Chondrocyte (in vitro differentiated cells): ENCODE results near the gene FMO4. TPM values are rescaled to one million over a fixed set of nuclear protein-coding genes. Genes with fewer than 3 reads are reported as not detected.

Experiments
- DNase-seq: peaks from one replicate; pipeline ENCODE4 v3.0.0; 2021; ENCODE audit warnings: mixed read lengths, low spot score
- H3K27ac Mint-ChIP-seq: one replicate; pipeline ENCODE4 v1.8.0; 2021; ENCODE audit warnings: mild to moderate bottlenecking, moderate library complexity, mixed read lengths; ENCODE audit not compliant: unreplicated experiment
- H3K27me3 Mint-ChIP-seq: 2 replicates; pipeline ENCODE4 v1.8.0; 2021; ENCODE audit warnings: low read depth, mixed read lengths
- H3K36me3 Mint-ChIP-seq: 2 replicates; pipeline ENCODE4 v1.8.0; 2021; ENCODE audit warnings: low read depth, mixed read lengths
- H3K4me1 Mint-ChIP-seq: 2 replicates; pipeline ENCODE4 v1.8.0; 2021; ENCODE audit warnings: low read depth, mild to moderate bottlenecking, mixed read lengths
- H3K4me3 Mint-ChIP-seq: one replicate; pipeline ENCODE4 v1.8.0; 2021; ENCODE audit warnings: mild to moderate bottlenecking, moderate library complexity, mixed read lengths; ENCODE audit not compliant: unreplicated experiment
- H3K9me3 Mint-ChIP-seq: 2 replicates; pipeline ENCODE4 v1.8.0; 2021; ENCODE audit warnings: low read depth, mixed read lengths
- total RNA-seq: library from RNA; stranded (reverse); gene quantifications from 3 replicates; pipeline ENCODE4 v1.2.1, GENCODE V29; 2021
- TF ChIP-seq, protein P1 (sequence below): fragments of 200-600 bp; sonication (generic); IDR thresholded peaks from 2 replicates; pipeline ENCODE4 v1.5.0; 2021; ENCODE audit warnings: antibody characterized with exemption, mild to moderate bottlenecking, moderate library complexity

Gene FMO4
- total RNA-seq, 1 donor from 2014 or later = 2.6 TPM

DNA sequence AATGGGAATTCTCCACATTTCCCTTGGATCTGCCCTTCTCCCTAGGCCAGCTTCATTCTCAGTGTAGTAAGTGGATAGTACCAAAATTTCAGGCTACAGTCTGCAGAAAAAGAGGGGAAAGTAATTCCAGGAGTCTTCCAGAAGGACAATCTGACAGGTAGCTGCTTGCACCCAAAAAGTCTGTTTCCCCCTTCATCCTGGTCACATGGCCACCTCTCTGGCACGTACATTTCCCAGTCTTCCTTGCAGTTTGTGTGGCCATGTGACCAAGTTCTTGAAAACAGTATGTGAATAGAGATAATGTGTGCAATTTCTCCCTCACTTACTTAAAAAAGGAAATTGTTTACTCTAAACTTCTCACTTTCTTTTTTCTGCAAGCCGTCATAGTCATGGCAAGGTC, 14.6 kb upstream of the FMO4 start:
- DNase-seq = no peak
- Mint-ChIP-seq H3K4me3 (no peak overlapping the region), H3K27me3 (no peaks in the 10 kb centered on the region), H3K27ac (no peak overlapping the region), H3K36me3 (peaks cover 7% of the 10 kb centered on the region), H3K4me1 (peaks cover 7% of the 10 kb centered on the region), H3K9me3 (peaks cover 31% of the 10 kb centered on the region)
- TF ChIP-seq, protein P1, sequence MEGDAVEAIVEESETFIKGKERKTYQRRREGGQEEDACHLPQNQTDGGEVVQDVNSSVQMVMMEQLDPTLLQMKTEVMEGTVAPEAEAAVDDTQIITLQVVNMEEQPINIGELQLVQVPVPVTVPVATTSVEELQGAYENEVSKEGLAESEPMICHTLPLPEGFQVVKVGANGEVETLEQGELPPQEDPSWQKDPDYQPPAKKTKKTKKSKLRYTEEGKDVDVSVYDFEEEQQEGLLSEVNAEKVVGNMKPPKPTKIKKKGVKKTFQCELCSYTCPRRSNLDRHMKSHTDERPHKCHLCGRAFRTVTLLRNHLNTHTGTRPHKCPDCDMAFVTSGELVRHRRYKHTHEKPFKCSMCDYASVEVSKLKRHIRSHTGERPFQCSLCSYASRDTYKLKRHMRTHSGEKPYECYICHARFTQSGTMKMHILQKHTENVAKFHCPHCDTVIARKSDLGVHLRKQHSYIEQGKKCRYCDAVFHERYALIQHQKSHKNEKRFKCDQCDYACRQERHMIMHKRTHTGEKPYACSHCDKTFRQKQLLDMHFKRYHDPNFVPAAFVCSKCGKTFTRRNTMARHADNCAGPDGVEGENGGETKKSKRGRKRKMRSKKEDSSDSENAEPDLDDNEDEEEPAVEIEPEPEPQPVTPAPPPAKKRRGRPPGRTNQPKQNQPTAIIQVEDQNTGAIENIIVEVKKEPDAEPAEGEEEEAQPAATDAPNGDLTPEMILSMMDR = no peak

DNA sequence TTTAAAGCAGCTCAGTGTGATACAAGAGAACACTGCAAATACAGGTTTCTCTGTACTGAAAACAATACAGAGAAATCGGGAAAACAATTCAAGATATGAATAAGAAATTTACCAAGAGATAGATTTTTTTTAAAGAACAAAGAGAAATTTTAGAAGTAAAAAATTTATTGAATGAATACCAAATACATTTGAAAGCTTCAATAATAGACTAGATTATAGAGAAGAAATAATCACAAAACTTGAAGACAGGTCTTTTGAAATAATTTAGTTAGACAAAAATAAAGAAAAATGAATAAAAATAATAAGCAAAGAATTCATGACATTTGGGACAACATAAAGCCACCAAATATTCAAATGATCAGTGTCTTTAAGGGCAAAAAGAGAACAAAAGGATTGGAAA, 13.6 kb upstream of the FMO4 start:
- DNase-seq = no peak
- H3K4me3 Mint-ChIP-seq = no peak overlapping the region
- H3K9me3 Mint-ChIP-seq = peaks cover 34% of the 10 kb centered on the region
- H3K27ac Mint-ChIP-seq = no peak overlapping the region
- peaks cover 7% of the 10 kb centered on the region for H3K36me3 Mint-ChIP-seq
- TF ChIP-seq, protein P1 = no peak
- no peaks in the 10 kb centered on the region for H3K27me3 Mint-ChIP-seq
- H3K4me1 Mint-ChIP-seq = peaks cover 1% of the 10 kb centered on the region

DNA sequence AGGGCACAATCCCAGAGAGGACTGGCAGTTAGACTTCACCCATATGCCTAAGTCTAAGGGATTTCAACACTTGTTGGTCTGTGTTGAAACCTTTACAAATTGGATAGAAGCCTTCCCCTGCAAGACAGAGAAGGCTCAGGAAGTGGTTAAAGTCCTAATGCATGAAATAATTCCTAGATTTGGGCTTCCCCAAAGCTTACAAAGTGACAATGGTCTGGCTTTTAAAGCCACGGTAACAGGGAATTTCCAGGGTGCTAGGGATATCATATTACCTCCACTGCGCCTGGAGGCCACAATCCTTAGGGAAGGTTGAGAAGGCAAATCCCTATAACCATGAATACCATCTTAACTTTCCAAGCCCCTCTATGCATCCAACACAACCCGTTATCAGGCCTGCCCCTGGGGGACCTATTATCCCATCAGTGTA, 3.3 kb upstream of the FMO4 start:
- no peak overlapping the region for H3K4me3 Mint-ChIP-seq
- H3K9me3 Mint-ChIP-seq = no peaks in the 10 kb centered on the region
- peaks cover 14% of the 10 kb centered on the region for H3K4me1 Mint-ChIP-seq
- no peak overlapping the region for H3K27ac Mint-ChIP-seq
- H3K27me3 Mint-ChIP-seq = no peaks in the 10 kb centered on the region
- no peaks in the 10 kb centered on the region for H3K36me3 Mint-ChIP-seq
- DNase-seq = no peak
- TF ChIP-seq, protein P1 = no peak

DNA sequence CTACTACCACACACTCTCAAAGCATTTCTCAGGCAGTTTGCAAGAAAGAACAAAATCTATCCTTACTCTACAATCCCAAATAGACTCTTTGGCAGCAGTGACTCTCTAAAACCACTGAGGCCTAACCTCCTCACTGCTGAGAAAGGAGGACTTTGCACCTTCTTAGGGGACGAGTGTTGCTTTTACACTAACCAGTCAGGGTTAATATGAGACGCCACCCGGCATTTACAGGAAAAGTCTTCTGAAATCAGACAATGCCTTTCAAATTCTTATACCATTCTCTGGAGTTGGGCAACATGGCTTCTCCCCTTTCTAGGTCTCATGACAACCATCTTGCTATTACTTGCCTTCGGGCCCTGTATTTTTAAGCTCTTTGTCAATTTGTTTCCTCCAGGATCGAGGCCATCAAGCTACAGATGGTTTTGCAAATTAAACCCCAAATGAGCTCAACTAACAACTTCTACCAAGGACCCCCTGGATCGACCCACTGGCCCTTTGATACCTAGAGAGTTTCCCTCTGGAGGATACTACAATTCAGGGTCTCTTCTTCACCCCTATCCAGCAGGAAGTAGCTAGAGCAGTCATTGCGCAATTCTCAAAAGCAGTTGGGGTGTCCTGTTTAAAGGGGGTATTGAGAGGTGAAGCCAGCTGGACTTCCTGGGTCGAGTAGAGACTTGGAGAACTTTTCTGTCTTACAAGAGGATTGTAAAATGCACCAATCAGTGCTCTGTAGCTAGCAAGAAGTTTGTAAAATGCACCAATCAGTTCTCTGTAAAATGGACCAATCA, 2.0 kb upstream of the FMO4 start:
- H3K27ac Mint-ChIP-seq = no peak overlapping the region
- H3K36me3 Mint-ChIP-seq = no peaks in the 10 kb centered on the region
- no peaks in the 10 kb centered on the region for H3K9me3 Mint-ChIP-seq
- H3K4me3 Mint-ChIP-seq = no peak overlapping the region
- no peaks in the 10 kb centered on the region for H3K27me3 Mint-ChIP-seq
- peaks cover 14% of the 10 kb centered on the region for H3K4me1 Mint-ChIP-seq
- DNase-seq = no peak
- TF ChIP-seq, protein P1 = no peak

DNA sequence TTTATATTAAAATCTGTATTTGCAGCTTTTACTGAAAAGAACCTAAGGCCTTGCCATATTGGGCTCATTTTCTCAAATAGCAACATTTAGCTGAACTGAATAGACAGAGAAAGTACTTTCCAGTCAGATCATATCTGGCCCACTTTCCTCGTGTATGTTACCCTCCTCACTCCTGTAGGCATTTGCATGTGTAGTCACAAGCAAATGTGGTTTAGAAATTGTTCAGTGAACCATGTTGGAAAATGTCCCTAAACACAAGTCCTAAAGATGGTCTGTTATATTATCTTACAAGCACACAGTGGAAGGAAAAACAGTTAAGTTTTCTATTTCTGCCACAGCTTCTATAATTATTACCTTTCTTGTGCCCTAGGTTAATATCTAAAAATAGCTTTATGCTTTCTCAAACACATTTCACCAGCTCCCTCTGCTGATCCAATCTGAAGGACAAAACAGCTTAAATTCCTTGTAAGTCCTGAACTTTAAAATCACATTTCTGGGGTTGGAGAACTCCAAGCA, 606 bp upstream of the FMO4 start:
- Mint-ChIP-seq H3K36me3 (no peaks in the 10 kb centered on the region), H3K4me3 (peak overlapping the region; percentile 25), H3K9me3 (no peaks in the 10 kb centered on the region), H3K27ac (peak overlapping the region; percentile 89), H3K4me1 (peaks cover 14% of the 10 kb centered on the region), H3K27me3 (no peaks in the 10 kb centered on the region)
- no peak for DNase-seq
- TF ChIP-seq, protein P1 = no peak
